HG03460 (cell line): ENCODE measurements around the gene NLGN4X.
A peak's percentile ranks its signal among the peaks of the same experiment; 100 is the strongest.

Source experiments
- ATAC-seq: cut with Tn5 transposase; IDR thresholded peaks from one replicate; pipeline ENCODE4 v1.9.1; 2021; ENCODE audit not compliant: unreplicated experiment

Gene NLGN4X

GRCh38 chrX:6228720-6229119, at the start of gene NLGN4X:
TSS of gene NLGN4X (minus strand) at chrX:6228867. CDS start at chrX:6151466, 77,401 bp downstream.
- no peak for ATAC-seq

GRCh38 chrX:6266041-6266440, 37.4 kb upstream of the NLGN4X start:
- no peak for ATAC-seq

GRCh38 chrX:6262959-6263358, 34.3 kb upstream of the NLGN4X start:
- no peak for ATAC-seq

GRCh38 chrX:6257025-6257424, 28.4 kb upstream of the NLGN4X start:
- no peak for ATAC-seq

DNA sequence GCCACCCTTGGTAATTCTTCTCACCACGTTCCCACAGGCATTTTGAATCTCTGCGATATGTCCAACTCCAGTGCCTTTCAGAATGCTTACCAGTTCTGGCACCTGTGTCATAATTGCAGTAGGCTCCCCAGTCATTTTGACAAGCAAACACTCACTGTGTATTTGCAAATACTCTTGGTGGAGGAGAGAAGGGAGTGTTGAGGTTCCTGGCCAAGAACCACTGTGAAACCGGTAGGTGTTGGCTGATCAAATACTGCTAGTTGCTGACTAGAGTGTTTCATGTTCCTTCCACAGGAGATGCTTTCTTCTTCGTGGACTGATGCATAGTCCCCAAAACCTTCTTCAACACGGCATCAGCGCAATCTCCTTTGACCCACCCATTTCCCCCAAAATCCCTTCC, 16.0 kb upstream of the NLGN4X start:
- ATAC-seq, result no peak

DNA sequence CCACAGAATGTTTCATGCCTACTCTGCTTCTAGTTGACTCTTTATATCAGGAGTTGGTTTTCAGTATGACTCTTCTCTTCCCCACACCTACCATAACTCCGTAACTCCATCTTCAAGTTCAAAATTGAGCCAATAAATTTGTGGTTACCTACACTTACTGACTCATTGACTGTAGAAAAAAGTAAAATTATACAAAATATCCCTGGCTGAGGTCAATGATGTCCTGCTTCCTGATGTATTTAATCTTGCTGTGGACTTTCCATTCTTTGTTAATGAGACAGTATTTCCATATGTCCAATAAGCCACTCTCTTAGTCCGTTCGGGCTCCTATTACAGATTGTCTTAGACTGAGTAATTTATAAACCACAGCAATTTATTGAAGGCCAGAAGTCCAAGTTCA, 9.9 kb upstream of the NLGN4X start:
- ATAC-seq, result no peak

- ATAC-seq, result no peak
Observed at GRCh38 chrX:6227935-6228334, 732 bp downstream of the NLGN4X start.

DNA sequence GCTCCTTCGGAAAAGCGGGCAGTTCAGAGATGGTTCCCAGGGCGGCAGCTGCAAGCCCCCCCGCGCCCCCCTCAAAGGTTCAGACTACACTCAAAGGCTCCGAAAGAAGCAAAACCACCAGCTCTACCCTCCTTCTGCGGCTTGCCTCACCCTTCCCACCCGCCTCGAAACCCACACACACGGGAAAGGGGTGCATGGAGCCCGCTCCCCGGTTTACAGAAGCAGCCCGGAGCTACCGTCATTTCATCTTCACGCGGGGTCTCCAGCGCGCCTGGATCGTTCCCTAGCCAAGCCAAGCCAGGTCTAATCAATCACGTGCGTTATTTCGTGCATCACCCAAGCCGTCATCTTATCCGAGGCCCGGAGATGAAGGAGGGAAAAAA, 1.2 kb downstream of the NLGN4X start:
- no peak for ATAC-seq

DNA sequence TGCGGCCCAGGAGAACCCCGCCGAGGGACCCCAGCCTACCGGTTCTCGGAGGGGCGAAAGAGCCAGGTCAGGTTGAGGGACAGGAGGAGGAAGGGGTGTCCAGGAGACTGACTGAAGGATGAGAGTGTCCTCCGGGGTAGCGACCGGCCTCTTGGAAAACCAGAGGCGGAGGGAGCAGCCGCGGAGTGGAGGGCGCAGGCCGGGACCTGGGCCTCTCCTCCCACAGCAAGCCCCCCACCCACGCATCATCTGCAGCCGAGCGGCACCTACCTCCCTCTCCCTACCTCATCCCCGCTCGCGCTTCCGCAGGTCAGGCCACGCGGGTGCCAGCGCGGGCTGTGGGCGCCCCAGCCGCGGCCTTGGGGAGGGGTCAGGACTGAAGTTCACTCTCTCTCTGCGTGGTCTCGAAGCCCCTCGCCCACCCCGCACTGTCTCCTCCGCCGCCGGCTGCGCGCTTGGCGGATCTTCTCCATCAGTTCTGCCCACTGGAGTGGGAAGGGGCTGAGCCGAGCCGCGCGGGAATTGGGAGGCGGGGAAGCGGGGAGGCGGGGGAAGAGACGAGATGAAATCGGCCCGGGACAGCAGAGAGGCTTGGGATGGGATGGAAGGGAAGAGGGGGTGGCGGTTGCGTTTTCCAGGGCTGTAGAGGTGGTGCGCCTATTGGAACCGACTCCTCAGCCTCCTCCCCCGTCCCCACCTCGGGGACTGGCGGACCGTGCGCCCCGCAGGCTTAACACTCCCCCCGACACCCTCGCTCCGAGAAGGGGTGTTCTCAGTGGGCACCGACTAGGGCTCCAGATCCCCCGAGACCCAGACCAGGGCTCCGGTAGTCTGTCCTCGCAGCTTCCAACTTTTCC, 1.8 kb downstream of the NLGN4X start:
- no peak for ATAC-seq

DNA sequence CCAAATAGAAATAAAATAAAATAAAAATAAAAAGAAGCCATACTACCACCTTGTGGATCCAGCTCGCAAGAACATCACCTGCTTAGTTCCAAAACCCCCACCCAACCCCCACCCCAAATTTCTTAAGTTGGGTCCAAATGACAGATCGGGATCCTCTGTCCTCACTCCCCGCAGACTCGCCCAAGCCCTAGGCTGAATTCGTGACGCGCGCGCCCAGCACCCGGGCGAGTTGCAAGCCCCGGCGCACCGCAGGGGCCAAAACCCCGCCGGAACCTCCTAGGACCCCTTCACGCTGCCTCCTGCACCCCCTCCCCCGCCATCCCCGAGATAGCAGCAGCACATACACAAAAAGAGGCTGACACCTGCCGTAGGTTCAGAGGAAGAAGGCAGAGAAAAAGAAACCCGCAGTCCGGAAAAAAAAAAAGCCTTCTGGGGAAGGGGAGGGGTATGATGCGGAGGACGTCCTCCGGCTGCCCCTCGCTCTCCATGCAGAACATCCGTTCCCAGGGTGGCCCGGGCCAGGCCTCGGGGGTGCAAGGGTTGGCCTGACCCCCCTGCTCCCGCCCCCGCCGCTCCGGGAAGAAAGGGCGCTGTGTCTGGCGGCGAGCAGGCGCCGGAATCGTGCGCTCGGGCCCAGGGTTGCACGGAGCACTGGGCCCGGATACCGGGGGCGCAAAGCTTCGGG, 2.6 kb downstream of the NLGN4X start:
- ATAC-seq, result no peak

- no peak for ATAC-seq
Observed at GRCh38 chrX:6225288-6225910, 3.3 kb downstream of the NLGN4X start.

- ATAC-seq, result no peak
Observed at GRCh38 chrX:6223516-6223915, 5.2 kb downstream of the NLGN4X start.

DNA sequence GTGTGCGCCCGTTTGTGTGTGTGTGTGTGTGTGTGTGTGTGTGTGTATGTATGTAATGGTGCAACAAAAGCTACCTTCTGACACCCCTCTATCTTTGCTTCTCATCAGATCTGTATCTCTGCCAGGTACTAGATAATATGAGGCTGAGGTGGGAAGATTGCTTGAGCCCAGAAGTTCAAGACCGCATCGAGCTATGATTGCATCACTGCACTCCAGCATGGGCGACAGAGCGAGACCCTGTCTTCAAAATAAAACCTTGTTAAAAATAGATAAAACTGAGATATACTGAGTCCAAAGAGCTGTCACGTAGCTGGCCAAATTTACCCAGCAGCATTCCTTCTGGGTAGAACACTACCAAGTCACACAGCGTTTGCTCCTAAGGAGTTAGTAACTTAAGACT, 18.4 kb downstream of the NLGN4X start:
- ATAC-seq, result no peak

DNA sequence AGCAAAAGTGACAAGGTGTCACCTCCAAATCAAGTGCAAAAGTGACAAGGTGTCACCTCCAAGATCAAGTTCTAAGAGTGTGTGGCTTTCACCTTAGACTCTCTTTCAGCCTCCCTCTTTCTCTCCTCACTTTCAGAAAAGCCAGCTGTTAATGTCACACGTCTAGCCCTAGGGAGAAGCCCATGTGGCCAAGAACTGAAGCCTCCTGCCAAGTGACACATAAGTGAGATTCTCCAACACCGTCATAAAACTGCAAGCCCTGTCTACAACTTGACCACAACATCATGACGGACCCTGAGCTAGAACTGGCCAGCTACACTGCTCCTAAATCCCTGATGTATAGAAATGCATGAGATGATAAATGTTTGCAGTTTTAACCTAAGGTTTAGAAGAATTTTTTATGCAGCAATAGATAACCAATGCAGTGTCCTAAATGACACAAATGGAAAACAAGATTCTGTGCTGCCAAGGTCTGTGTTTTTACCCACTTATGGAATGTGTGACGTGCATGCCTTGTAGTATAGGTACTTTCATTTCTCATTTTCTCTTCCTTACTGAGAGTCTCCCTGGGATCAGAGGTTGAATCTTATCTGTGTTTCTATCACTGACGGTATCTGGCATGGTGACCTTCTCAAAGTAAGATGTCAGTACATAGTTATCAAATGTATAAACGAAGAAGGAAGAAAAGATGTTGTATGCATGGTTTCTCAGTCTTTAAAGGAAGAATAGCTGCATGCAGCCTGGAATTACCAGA, 25.0 kb downstream of the NLGN4X start:
- no peak for ATAC-seq

GRCh38 chrX:6199486-6199885, 29.2 kb downstream of the NLGN4X start:
- ATAC-seq, result no peak

DNA sequence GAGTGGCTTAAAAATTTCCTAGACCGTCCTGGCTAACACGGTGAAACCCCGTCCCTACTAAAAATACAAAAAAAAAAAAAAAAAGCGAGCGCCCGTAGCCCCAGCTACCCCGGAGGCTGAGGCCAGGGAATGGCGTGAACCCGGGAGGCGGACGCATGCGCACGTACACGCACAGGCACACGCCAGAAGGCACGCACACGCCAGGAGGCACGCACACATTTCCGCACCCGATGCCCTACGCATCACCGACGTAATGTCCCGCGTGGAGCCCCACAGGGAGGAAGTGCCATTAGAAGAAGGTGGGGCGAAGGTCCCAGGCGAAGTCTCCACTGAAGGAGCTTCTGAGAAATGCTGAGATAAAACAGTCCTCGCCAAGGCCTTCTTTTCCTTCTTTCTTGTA, 41.4 kb downstream of the NLGN4X start:
- ATAC-seq, result no peak

GRCh38 chrX:6184900-6185515, 43.7 kb downstream of the NLGN4X start:
- peak; percentile 99 for ATAC-seq

GRCh38 chrX:6175914-6176313, 52.8 kb downstream of the NLGN4X start:
- no peak for ATAC-seq

- no peak for ATAC-seq
Observed at GRCh38 chrX:6170424-6170823, 58.2 kb downstream of the NLGN4X start.

- no peak for ATAC-seq
Observed at GRCh38 chrX:6169407-6169806, 59.3 kb downstream of the NLGN4X start.

GRCh38 chrX:6163721-6164120, 64.9 kb downstream of the NLGN4X start:
- ATAC-seq, result no peak
